Loucy (cell line): Measurements from ENCODE around the gene LIPC.

Source experiments
- CTCF ChIP-seq: fragments of 200-600 bp; sonication (generic); conservative IDR thresholded peaks from 2 replicates; pipeline ENCODE4 v1.5.1; 2014; ENCODE audit warnings: mild to moderate bottlenecking, antibody characterized with exemption, low read length
- EZH2phosphoT487 ChIP-seq: fragments of 200-600 bp; IDR thresholded peaks from 2 replicates; pipeline ENCODE4 v1.6.1; 2018; ENCODE audit warnings: antibody characterized with exemption, mild to moderate bottlenecking, moderate library complexity, borderline replicate concordance

DNA sequence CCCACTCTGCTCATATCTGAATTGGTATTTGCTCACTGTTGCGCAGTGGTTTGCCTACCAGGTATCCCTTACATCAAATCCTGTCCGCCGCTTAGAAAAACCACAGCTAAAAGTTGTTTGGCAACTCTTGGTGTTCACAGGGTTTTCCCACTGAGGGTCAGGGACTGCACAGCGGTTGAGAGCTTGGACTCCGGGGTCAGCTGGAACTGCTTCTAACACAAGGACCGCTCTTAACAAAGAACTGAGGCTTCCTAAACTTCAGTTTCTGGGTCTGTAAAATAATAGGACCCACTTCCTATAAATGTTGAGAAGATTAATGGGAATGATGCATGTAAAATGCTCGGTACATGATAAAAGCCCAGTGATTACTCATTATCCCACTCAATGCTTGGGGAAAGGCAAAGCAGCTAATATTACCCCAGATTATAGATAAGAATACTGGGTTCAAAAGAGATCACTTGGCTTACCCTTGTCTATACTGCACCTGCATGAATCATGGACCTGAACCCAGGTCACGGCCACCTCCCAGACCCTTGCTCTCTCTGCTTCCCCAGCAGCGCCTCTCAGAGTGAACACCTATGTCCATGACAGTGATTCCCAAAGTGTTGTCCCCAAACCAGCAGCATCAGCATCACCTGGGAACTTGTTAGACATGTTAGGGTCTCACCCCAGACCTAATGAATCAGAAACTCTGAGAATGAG lies 36.1 kb downstream of the LIPC start:
- TF ChIP-seq CTCF, result no peak
- TF ChIP-seq EZH2phosphoT487, result no peak
